CD4-positive, alpha-beta T cell treated with Interleukin-6 for 4 hours (primary cell): ENCODE data around the gene FASN.
"Not testable (repeated sequence)": the region's sequence is repeated elsewhere in the genome, so short reads cannot be mapped to it uniquely, and the experiment has no call there.

ENCODE experiments used
- DNase-seq: peaks from one replicate; pipeline ENCODE4 v3.0.0-alpha.2; 2020; ENCODE audit warnings: mixed read lengths

The FASN gene

DNA sequence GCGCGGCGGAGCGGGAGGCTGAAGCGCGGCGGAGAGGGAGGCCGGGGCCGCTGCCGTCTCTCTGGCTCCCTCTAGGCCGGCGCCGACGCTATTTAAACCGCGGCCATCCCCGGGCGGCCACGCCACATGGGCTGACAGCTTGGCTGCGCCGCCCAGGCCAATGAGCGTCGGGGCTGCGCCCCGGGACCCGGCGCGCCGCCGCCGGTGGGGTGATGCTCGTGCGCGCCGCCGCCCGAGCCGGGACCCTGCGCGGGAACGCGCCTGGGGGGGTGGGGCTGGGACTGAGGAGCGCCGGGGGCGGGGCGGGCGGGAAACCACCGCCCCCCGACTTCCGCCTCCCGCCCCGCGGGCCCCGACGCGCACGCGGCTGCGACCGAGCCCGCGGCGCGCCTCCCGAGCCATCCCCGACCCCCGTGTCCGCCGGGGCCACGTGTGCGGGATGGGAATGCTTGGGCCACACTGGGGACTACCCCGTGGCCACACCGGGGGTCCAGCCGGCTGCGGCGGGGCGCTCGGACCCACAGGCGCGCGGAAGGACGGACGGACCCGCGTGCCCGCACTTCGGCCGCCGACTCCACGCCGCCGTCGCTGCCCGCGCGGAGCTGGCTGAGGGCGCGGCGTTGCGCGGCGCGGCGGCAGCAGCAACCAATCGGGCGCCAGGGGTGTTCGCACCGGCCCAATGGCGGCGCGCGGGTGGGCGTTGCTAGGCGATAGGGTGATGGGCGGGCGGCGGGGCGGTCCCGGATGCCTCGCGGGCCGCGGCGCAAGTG, at the start of gene FASN:
FASN (minus strand) TSS at position 68 of the 770 bp plus-strand sequence. CDS start 1,791 bp downstream, outside the sequence.
- peak; percentile 96 for DNase-seq

DNA sequence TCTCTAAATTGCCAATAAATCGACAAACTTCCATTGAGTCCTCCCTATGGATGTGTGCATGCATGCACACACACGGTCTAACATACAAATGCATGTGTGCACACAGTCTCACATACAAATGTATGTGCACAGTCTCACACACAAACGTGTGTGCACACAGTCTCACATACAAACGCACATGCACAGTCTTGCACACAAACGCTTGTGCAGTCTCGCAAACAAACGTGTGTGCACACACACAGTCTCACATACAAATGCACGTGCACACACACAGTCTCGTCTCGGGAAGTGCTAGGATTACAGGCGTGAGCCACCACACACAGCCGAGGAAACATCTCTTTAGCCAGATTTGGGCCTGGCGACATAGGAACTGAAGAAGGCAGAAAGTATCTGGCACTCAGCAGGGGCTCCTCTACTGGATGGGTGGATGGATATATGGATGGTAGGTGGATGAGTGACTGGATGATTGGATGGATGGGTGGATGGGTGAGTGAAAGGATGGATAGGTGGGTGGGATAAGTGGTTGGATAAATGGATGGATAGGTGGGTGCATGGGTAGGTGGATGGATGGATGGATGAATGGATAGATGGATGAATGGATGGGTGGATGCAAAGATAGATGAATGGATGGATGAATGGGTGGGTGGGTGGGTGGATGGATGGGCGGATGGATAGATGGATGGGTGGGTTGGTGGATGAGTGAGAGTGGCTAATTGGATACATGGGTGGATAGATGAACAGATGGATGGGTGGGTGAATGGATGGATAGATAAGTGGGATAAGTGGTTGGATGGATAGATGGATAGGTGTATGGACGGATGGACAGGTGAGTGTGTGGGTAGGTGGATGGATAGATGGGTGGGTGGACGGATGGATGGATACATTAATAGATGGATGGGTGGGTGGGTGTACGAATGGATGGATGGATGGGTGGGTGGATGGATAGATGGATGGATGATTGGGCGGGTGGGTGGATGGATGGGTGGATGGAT, 48.9 kb upstream of the FASN start:
- DNase-seq = no peak

DNA sequence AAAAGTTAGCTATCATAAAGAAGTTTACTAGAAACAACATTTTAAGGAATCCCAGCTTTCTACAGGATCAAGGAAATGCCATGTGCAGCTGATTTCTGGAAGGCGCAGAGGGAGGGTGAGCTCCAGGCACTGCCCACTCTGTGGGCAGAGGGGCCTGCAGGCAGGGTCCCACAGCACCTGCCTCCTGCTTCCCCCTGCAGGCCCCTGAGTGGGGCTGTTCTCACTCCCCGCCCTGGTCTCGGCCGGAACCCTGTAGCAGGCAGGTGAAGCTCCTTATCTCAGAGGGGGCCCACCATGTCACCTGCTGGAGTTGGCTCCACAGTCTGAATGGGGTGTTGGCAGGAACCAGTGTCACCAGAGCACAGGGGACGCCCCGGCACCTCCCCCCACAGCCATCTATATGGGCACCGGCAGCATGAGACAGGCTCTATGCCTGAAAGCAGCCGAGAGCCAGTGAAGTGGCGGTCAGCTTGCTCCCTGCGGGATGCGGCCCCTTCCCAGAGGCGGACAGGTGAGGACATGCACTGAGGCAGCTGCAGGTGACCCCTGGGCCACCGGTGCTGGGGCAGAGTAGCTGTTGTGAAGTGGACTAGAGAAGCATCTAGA, 47.6 kb upstream of the FASN start:
- no peak for DNase-seq

DNA sequence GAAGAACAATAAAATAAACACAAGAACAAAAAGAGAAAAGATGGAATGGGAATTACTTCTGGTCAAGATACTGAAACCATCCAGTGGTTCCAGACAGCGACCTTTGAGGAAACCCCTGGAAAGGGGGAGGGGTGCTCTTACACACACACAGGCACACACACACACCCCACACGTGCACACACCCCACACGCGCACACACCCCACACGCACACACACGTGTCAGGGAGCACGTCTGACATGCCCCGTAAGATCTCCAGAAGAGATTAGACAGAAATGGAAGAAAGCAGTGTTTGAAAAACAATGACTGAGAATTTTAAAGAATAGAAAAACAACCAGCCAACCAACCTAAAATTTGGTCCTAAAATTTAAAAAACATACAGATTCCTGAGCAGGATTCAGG, 45.3 kb upstream of the FASN start:
- DNase-seq = no peak

DNA sequence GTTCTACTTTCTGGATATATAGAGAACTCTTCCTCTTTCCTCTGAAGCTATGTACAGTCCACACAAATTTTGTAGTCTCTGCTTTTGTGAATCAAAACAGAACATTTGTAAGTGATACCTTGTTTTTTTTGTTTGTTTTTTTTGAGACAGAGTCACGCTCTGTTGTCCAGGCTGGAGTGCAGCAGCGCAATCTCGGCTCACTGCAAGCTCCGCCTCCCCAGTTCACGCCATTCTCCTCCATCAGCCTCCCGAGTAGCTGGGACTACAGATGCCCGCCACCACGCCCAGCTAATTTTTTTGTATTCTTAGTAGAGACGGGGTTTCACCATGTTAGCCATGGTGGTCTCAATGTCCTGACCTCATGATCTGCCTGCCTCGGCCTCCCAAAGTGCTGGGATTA, 41.9 kb upstream of the FASN start:
- DNase-seq = not testable (repeated sequence)

DNA sequence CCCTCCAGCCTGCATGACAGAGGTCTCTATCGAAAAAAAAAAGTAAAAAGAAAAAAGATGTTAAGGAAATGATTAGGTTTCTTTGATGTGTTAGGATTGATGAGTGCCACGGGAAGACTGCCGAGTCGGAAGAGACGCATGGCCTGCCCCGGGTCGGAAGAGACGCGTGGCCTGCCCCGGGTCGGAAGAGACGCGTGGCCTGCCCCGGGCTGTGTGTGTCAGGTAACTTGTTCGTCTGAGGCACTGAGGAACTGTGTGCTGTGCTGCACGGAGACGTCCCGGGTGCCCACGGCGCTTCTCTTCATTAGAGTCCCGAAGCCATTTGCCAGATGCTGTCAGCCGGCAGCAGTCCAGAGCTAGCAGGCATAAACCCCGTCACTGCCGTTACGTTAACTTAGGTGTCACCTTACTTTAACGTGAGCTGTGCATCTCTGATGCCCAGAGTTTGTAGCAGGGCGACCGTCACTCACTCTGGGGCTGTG, 40.5 kb upstream of the FASN start:
- no peak for DNase-seq

DNA sequence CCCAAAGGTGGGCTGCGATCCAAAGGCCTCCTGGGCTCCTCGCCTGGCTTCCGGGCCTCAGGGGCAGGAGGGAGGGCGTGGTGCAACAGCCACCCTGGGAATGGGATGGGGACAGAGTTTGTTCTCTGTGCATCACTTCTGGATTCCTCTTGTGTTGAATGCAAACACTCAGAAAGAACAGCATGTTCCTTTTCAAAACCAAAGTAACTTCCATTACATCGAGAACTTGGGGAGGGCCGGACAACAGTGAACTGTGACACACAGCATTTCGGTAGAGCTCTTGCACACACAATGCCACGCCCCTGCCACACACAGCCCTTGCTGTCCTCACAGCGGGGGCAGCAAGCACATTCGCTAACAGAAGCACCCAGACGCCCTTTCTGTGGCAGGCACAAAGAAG, 36.1 kb upstream of the FASN start:
- DNase-seq = no peak

DNA sequence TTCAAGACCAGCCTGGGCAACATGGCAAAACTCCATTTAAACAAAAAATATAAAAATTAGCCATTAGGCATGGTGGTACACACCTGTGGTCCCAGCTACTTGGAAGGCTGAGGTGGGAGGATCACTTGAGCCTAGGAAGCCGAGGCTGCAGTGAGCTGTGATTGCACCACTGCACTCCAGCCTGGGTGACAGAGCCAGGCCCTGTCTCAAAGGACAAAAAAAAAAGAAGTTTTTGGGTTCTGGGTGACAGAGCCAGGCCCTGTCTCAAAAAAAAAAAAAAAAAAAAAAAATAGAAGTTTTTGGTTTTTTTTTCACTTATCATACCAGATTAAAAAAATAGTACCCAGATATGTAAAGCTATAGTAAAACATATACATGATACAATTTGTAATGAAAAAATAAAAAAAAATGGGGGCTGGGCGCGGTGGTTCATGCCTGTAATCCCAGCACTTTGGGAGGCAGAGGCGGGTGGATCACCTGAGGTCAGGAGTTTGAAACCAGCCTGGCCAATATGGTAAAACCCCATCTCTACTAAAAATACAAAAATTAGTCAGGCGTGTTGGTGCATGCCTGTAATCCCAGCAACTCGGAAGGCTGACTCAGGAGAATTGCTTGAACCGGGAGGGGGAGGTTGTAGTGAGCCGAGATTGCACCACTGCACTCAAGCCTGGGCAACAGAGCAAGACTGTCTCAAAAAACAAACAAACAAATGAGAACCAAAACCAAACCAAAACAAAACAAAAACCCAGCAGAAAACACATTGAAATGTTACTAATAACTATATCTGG, 35.3 kb upstream of the FASN start:
- not testable (repeated sequence) for DNase-seq

DNA sequence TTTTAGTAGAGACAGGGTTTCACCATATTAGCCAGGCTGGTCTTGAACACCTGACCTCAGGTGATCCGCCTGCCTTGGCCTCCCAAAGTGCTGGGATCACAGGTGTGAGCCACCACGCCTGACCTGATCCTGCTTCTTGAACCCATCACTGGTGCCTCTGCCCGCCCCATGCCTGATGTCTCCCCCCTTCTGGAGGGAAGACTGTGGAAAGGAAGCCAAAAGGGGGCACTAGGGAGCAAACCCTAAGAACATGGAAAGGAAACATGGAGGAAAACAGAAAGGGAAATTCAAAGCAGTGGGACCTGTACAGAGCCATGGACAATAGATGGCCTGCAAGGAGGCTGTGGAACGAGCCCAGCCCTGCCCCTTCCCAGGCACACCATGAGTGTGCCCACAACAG, 31.1 kb upstream of the FASN start:
- DNase-seq = no peak

DNA sequence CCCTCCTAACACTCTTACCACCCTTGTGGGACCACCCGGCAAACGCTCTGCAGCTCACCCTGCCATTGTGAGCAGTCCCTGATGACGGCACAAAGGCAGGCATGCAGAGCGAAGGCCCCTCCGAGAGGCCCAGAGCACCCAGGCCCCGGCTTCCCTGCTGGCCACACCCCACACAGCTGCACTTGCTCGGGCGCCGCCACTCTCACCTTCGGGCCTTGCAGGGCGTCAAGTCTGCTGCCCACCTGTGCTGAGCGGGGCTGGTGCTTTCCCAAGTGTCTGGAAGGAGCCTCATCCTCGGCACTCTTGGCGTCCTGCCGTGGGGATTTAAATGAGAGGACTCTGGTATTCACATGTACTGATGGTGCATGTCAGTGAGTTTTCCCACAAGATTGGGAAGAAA, 30.3 kb upstream of the FASN start:
- DNase-seq = no peak

DNA sequence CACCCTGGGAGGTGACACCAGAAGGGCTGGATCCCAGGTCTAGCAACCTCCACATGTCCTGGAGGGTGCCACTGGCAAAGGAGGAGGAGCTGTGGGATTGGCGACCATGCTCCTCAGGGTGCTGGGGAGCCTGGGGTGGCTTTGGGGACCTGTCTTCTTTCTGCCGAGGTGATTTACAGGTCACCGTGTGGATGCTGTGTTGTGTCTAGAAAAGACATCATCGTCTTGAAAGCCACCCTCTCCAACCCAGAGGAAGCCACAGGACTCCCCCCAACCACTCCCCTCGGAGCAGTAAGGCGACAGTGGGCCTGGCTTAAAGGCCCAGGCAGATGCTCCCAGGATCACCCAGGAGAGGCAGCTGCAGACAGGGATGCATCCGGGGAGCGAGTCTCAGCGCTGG, 29.7 kb upstream of the FASN start:
- peak; percentile 20 for DNase-seq

DNA sequence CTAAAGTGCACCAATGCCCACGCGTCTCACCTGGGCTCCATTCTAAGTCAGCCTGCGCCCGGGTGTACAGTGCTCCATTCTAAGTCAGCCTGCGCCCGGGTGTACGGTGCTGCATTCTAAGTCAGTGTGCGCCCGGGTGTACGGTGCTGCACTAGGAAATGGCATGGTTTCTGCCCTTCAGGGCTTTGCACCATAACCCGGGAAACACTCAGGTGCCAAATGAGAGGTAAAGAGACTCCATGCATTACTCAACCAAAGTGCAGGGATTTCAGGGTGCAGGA, 29.2 kb upstream of the FASN start:
- DNase-seq = peak; percentile 46

DNA sequence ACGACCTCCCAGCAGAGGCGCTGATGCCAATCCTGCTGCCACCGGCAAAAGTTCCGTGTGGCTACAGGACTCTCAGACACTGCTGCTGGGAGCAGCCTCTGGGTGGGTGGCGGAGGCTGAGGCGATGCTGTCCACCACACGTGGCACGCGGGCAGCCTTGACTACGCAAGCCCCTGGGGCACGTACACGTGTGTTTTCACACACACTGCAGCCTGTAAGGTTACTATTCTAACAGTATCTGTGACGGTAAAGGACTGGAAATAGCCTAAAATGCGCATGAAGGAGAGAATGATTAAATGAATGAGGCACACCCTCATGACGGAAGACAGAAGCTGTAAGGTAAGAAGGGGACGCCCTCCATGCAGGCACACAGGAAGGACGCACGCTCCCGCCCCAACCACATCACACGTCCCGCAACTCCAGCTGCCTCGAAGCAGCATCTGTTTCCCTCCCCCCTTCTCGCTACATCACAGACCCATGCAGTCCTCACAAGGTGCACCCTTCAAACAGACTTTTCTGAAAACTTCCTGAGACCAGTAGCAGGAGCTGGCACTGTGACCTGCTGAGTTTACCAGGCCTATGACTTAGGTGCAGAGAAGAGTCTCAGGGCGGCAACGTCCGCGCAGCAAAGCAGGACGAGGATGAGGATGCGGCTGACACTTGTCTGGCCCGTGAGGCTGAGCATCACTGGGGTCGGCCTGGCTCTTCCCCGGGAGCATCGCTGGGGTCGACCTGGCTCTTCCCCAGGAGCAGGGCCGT, 28.7 kb upstream of the FASN start:
- DNase-seq = peak; percentile 92

DNA sequence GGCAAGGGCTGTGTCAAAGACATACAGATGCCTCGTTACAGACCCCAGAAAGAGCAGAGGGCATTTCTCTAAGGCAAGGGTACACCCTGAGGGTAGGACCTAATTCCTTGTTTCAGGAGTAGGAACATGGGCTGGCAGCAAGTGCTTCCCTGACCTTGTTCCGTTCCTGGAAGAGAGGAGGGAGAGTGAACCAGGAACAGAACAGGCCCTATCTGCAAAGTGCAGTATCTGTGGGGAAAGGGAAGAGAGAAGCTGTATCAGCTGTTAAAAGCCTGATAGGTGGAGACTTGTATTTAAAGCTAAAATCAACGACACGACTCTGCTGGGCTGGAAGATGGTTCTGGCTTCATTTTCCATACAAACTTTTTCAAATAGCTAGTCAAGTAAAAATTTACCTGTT, 26.1 kb upstream of the FASN start:
- DNase-seq = no peak

DNA sequence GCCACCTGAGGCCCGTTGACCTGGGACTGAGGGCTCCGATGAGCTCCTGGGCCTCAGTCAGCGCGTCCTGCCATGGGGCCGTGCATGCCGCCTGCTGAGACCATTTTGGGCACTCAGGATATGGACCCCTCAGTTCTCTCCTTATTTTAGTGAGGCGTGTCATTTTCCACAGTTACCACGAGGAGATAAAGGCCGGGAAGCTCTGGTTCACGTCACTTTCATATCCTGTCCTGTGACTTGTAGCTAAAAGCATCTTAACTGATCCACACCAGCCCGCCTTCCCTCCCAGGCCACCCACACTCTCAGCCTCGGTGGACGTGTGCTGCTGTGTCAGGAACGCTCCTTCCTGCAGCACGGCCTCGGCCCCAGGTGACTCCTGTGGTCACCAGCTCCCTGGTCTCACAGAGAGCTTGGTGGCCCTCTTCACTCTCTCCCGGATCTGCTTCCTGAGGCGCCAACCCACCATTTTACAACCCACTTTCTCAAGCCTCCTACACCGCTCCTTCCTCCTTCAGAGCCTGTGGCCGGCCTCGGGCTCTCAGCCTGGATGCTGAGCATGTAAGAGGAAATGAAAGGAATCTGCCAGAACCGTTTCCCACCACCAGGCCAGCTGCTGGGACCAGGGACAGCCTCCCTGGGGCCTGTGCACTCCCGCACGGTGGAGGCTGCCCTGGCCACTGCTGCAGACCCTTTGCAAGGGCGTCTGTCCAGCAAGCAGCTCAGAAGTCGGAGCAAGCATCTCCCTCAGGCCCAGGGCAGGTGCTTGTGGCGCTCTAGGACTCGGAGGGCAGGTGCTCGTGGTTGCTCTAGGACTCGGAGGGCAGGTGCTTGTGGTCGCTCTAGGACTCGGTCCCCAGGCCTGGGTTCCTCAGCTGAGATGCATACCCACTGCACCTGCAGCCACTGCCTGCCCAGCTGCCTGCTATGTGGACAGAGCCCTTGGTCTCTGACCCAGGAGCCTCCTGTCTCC, 23.9 kb upstream of the FASN start:
- DNase-seq = no peak

DNA sequence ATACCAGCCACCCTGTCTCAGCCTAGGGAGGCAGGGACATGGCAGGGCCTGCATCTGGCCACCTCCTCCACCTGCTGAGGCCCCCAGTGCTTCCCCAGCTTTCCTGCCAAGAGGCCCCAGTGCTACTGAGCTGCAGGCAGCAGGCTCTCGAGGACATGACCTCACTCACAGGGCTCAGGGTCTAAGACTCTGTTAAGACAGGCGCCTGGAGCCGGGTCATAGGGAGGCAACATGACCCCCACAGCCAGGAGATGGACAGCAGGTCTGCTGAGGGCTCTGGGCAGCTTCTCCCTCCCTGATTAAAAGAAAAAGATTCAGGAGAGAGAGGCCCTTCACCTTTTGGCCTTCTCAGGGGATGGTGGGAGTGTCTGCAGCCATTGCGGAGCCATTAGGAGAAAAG, 23.2 kb upstream of the FASN start:
- no peak for DNase-seq

DNA sequence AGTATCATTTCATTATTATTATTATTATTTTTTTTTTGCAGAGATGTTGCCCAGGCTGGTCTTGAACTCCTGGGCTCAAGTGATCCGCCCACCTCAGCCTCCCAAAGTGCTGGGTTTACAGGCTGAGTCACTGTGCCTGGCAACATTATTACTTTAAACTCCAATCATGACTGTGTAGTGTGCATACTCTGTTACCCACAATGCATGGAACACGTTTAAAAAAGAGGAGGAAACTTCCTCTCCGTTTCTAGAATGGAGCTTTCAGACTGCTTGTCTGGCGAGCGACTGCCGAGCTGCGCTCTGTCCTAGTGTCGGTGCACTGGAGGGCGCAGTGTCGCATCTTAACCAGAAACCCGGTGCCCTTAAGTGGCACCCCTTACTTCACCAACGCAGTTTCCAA, 22.1 kb upstream of the FASN start:
- DNase-seq = peak; percentile 51

DNA sequence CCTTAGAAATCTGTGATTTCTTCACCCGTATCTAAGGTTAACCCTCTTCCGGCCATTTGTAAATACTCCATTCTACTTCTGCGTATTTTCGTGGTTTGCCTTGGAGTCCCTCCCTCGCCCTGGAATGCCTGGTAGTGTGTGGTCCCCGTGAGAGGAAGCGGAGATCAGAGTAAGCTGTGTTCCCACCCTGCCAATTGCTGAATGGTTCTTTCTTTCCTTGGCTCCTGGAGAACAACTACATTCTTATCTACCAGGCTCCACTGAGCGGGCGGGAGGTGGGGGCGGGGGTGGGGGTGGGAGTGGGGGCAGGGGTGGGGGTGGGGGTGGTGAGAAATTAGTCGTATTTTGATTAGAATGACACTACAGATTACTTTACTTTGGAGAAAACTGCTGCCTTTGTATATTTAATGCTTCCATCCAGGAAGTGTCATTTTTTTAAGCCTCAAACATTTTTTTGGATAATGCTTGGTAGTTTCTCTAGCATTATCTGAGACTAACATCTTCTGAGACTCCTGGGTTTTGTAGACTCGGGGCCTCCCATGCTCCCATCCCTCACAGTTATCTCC, 20.9 kb upstream of the FASN start:
- no peak for DNase-seq

DNA sequence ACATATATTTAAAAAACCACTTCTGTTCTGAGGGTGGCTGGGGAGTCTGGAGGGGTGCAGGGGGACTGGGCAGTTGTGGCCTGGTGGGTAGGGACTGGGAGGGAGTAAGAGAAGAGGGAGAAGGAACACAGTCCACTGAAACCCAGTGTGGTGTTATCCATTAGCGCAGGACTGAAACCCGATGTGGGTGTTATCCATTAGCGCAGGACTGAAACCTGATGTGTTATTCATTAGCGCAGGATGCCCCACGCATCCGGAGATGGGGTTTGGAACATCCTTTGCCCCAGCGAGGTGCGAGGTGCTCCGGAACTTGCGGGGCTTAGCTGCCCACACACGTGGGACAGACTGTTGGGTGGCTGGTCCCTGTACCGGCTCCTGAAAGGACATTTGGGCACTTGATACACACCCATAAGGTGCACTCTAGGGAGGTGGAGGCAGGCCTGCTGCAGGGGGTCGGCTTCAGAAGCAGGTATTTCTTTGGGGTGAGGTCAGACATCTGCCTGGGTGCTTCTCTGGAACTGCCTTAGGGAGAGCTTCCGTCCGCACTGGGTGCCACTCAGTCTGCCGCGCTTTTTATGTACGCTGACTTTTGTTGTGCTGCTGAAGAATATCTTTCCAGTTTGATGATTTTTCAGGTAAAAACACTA, 20.3 kb upstream of the FASN start:
- no peak for DNase-seq
